OCI-LY1 (cell line): Measurements from ENCODE around the gene RASA3.

Experiments used
- CTCF ChIP-seq: fragments of 200-600 bp; sonication (generic), shearing (Covaris generic); IDR thresholded peaks from 2 replicates; pipeline ENCODE4 v1.5.1; 2017; ENCODE audit warnings: mild to moderate bottlenecking, antibody characterized with exemption, low read length, moderate library complexity, mixed read lengths
- EZH2 ChIP-seq: fragments of 200-600 bp; sonication (generic), shearing (Covaris generic); IDR thresholded peaks from 2 replicates; pipeline ENCODE4 v1.8.0; 2017; ENCODE audit warnings: borderline replicate concordance, mixed run types, mild to moderate bottlenecking, antibody characterized with exemption, low read length, moderate library complexity, mixed read lengths

GRCh38 chr13:114135731-114136171, 3.3 kb upstream of the RASA3 start:
- TF ChIP-seq CTCF, result no peak
- no peak for TF ChIP-seq EZH2
